ENCODE measurements around the gene SNX8. TPM values are rescaled to one million over a fixed set of nuclear protein-coding genes. Genes with fewer than 3 reads are reported as not detected.
A peak's percentile ranks its signal among the peaks of the same experiment; 100 is the strongest.

Gene SNX8
- total RNA-seq, 1 donor: 5.7 TPM

- no peak for DNase-seq (ENCODE audit: low read depth in 2 of 3, low spot score in 2 of 3)
Measured at GRCh38 chr7:2210551-2211258, 103.5 kb downstream of the SNX8 start.

- DNase-seq (ENCODE audit: low read depth in 2 of 3, low spot score in 2 of 3): no peak
Measured at GRCh38 chr7:2209961-2210323, 104.3 kb downstream of the SNX8 start.

GRCh38 chr7:2209146-2209960, 104.9 kb downstream of the SNX8 start:
- DNase-seq (ENCODE audit: low read depth in 2 of 3, low spot score in 2 of 3): peak in 2 of 3 donors; percentile 44 to 68

GRCh38 chr7:2208712-2209111, 105.5 kb downstream of the SNX8 start:
- DNase-seq (ENCODE audit: low read depth in 2 of 3, low spot score in 2 of 3): no peak

- DNase-seq (ENCODE audit: low read depth in 2 of 3, low spot score in 2 of 3): no peak
Measured at GRCh38 chr7:2205036-2205780, 109.0 kb downstream of the SNX8 start.

- no peak for DNase-seq (ENCODE audit: low read depth in 2 of 3, low spot score in 2 of 3)
Measured at GRCh38 chr7:2204446-2204845, 109.8 kb downstream of the SNX8 start.

- DNase-seq (ENCODE audit: low read depth in 2 of 3, low spot score in 2 of 3): no peak
Measured at GRCh38 chr7:2203766-2204300, 110.4 kb downstream of the SNX8 start.

- DNase-seq (ENCODE audit: low read depth in 2 of 3, low spot score in 2 of 3): no peak
Measured at GRCh38 chr7:2202901-2203765, 111.1 kb downstream of the SNX8 start.

GRCh38 chr7:2202361-2202761, 111.9 kb downstream of the SNX8 start:
- no peak for DNase-seq (ENCODE audit: low read depth in 2 of 3, low spot score in 2 of 3)

Other genes with a start within 250 kb of the SNX8 start
- 57.9 TPM for gene MAD1L1, start 81.5 kb downstream of the SNX8 start, total RNA-seq
- gene MRM2, start 72.2 kb downstream of the SNX8 start, total RNA-seq: 12.7 TPM
- gene NUDT1, start 72.2 kb downstream of the SNX8 start, total RNA-seq: 44.7 TPM
- 117 TPM for gene EIF3B, start 40.4 kb upstream of the SNX8 start, total RNA-seq
- 29.6 TPM for gene CHST12, start 89.2 kb upstream of the SNX8 start, total RNA-seq
- gene GRIFIN, start 162.0 kb upstream of the SNX8 start, total RNA-seq: not detected
- 22.4 TPM for gene LFNG, start 205.3 kb upstream of the SNX8 start, total RNA-seq
- 46.6 TPM for gene BRAT1, start 241.1 kb upstream of the SNX8 start, total RNA-seq
- gene IQCE, start 244.5 kb upstream of the SNX8 start, total RNA-seq: 4.6 TPM